Loucy (cell line): ENCODE data around the gene FOSL1.

Experiments used
- CTCF ChIP-seq: fragments of 200-600 bp; sonication (generic); conservative IDR thresholded peaks from 2 replicates; pipeline ENCODE4 v1.5.1; 2014; ENCODE audit warnings: mild to moderate bottlenecking, antibody characterized with exemption, low read length
- EZH2phosphoT487 ChIP-seq: fragments of 200-600 bp; IDR thresholded peaks from 2 replicates; pipeline ENCODE4 v1.6.1; 2018; ENCODE audit warnings: antibody characterized with exemption, mild to moderate bottlenecking, moderate library complexity, borderline replicate concordance

DNA sequence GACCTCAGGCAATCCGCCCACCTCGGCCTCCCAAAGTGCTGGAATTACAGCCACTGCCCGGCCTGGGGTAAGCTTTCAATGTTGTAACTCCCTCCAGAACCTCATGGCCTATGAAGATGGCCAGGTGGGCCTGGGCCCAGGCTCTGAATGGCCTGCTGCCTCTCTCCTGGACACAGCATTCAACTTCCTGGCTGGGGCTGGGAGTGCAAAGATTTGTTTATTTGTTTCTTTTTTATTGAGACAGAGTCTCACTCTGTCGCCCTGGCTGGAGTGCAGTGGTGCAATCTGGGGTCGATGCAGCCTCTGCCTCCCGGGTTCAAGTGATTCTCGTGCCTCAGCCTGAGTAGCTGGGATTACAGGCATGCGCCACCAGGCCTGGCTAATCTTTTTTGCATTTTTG lies 44.6 kb upstream of the FOSL1 start:
- TF ChIP-seq CTCF (no peak), EZH2phosphoT487 (no peak)
